ENCODE measurements around the gene TOMM70.

TOMM70 gene

DNA sequence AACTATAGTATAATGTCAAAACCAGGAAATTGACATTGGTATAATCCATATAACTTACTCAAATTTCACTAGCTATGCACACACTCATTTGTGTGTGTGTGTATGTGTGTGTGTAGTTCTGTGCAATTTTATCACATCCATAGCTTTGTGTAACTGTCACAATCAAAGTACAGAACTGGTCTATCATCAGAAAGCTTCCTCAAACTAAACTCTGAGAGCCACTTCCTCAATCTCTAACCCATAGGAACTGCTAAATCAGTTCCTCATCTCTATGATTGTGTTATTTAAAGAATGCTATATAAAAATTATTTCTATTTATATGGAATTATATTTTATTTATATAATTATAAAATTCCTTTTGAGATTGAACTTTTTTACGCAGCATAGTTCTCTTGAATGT, 18.5 kb upstream of the TOMM70 start (continued):
- TF ChIP-seq, protein P1, sequence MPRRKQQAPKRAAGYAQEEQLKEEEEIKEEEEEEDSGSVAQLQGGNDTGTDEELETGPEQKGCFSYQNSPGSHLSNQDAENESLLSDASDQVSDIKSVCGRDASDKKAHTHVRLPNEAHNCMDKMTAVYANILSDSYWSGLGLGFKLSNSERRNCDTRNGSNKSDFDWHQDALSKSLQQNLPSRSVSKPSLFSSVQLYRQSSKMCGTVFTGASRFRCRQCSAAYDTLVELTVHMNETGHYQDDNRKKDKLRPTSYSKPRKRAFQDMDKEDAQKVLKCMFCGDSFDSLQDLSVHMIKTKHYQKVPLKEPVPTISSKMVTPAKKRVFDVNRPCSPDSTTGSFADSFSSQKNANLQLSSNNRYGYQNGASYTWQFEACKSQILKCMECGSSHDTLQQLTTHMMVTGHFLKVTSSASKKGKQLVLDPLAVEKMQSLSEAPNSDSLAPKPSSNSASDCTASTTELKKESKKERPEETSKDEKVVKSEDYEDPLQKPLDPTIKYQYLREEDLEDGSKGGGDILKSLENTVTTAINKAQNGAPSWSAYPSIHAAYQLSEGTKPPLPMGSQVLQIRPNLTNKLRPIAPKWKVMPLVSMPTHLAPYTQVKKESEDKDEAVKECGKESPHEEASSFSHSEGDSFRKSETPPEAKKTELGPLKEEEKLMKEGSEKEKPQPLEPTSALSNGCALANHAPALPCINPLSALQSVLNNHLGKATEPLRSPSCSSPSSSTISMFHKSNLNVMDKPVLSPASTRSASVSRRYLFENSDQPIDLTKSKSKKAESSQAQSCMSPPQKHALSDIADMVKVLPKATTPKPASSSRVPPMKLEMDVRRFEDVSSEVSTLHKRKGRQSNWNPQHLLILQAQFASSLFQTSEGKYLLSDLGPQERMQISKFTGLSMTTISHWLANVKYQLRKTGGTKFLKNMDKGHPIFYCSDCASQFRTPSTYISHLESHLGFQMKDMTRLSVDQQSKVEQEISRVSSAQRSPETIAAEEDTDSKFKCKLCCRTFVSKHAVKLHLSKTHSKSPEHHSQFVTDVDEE (CRISPR knock-in tag; IDR thresholded peaks at IDR 0.05): no peak
- no peak for TF ChIP-seq SNAI2 (CRISPR knock-in tag; IDR thresholded peaks at IDR 0.05)
- no peak for TF ChIP-seq CSRNP3 (CRISPR knock-in tag; IDR thresholded peaks at IDR 0.05)
- TF ChIP-seq GLIS3 (CRISPR knock-in tag; IDR thresholded peaks at IDR 0.05): no peak
- no peak for TF ChIP-seq CSDC2 (CRISPR knock-in tag; IDR thresholded peaks at IDR 0.05)
- no peak for TF ChIP-seq ZC3H10 (CRISPR knock-in tag; IDR thresholded peaks at IDR 0.05)
- no peak for TF ChIP-seq ZNF8 (CRISPR knock-in tag; IDR thresholded peaks at IDR 0.05)
- no peak for TF ChIP-seq ISL1 (CRISPR knock-in tag; IDR thresholded peaks at IDR 0.05)
- no peak for TF ChIP-seq ESRRG (CRISPR knock-in tag; IDR thresholded peaks at IDR 0.05)
- TF ChIP-seq, protein P2, sequence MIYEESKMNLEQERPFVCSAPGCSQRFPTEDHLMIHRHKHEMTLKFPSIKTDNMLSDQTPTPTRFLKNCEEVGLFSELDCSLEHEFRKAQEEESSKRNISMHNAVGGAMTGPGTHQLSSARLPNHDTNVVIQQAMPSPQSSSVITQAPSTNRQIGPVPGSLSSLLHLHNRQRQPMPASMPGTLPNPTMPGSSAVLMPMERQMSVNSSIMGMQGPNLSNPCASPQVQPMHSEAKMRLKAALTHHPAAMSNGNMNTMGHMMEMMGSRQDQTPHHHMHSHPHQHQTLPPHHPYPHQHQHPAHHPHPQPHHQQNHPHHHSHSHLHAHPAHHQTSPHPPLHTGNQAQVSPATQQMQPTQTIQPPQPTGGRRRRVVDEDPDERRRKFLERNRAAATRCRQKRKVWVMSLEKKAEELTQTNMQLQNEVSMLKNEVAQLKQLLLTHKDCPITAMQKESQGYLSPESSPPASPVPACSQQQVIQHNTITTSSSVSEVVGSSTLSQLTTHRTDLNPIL (CRISPR knock-in tag; IDR thresholded peaks at IDR 0.05; ENCODE audit: low read depth): no peak

DNA sequence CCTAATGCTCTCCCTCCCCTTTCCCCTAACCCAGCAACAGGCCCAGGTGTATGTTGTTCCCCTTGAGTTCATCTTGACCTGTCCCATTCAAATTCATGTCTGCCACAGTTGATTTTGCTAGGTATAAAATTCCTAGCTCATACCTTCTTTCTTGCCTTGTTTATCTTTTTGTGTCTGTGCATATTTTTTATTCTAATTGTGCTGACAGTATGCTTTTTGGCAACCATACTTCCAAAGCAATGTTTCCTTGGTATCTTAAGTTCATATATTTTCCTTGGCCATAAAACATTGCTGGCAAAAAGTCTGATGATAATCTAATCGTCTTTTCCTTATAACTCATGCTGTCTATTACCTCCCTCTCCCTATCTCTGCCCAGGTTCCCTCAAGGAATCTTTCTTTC, 16.0 kb upstream of the TOMM70 start:
- TF ChIP-seq ZNF70 (CRISPR knock-in tag; IDR thresholded peaks at IDR 0.05) (no peak), ZNF565 (CRISPR knock-in tag; conservative IDR thresholded peaks at IDR 0.05; ENCODE audit: low read depth) (no peak), TCF4 (CRISPR knock-in tag; IDR thresholded peaks at IDR 0.05; ENCODE audit: borderline replicate concordance) (no peak), ARNTL (CRISPR knock-in tag; IDR thresholded peaks at IDR 0.05; ENCODE audit: borderline replicate concordance, low read depth) (no peak), ZNF8 (CRISPR knock-in tag; IDR thresholded peaks at IDR 0.05) (no peak)
- ATAC-seq: no peak

DNA sequence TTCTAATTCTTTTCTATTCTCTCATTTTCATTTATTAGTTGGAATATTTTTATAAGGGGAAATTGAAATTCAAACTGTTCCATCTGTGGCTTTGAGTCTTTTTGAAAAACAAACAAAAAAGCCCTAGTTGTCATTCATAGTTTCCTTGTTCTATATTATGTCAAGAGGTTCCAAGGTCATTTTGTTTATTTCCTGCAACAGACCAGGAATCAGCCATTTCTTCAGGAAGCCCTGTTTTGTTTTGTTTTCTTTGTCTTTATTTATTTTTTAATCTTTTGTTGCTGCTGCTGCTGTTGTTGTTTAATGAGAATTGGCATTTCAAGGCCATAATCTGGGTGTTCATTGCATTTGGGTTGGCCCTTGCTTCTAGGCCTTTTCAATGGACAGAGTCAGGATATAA, 15.3 kb upstream of the TOMM70 start:
- TF ChIP-seq ZNF70 (CRISPR knock-in tag; IDR thresholded peaks at IDR 0.05): no peak
- no peak for TF ChIP-seq PATZ1 (CRISPR knock-in tag; IDR thresholded peaks at IDR 0.05; ENCODE audit: borderline replicate concordance)
- TF ChIP-seq, protein P1 (CRISPR knock-in tag; IDR thresholded peaks at IDR 0.05): no peak
- TF ChIP-seq GLIS3 (CRISPR knock-in tag; IDR thresholded peaks at IDR 0.05): no peak
- TF ChIP-seq TOX (CRISPR knock-in tag; IDR thresholded peaks at IDR 0.05; ENCODE audit: borderline replicate concordance): no peak
- no peak for TF ChIP-seq SNAI2 (CRISPR knock-in tag; IDR thresholded peaks at IDR 0.05)
- TF ChIP-seq ZC3H10 (CRISPR knock-in tag; IDR thresholded peaks at IDR 0.05): no peak
- no peak for TF ChIP-seq ZNF565 (CRISPR knock-in tag; conservative IDR thresholded peaks at IDR 0.05; ENCODE audit: low read depth)
- no peak for TF ChIP-seq RARB (CRISPR knock-in tag; IDR thresholded peaks at IDR 0.05)
- no peak for ATAC-seq

GRCh38 chr3:100413613-100414012, 12.7 kb upstream of the TOMM70 start:
- ATAC-seq: no peak
- no peak for TF ChIP-seq SNAI2 (CRISPR knock-in tag; IDR thresholded peaks at IDR 0.05)
- no peak for TF ChIP-seq PPARA (CRISPR knock-in tag; IDR thresholded peaks at IDR 0.05; ENCODE audit: borderline replicate concordance)
- TF ChIP-seq BACH2 (CRISPR knock-in tag; IDR thresholded peaks at IDR 0.05; ENCODE audit: borderline replicate concordance): no peak
- TF ChIP-seq ZC3H10 (CRISPR knock-in tag; IDR thresholded peaks at IDR 0.05): no peak
- TF ChIP-seq CSDC2 (CRISPR knock-in tag; IDR thresholded peaks at IDR 0.05): no peak
- TF ChIP-seq RARB (CRISPR knock-in tag; IDR thresholded peaks at IDR 0.05): no peak
- TF ChIP-seq CSRNP3 (CRISPR knock-in tag; IDR thresholded peaks at IDR 0.05): no peak
- no peak for TF ChIP-seq OSR1 (CRISPR knock-in tag; IDR thresholded peaks at IDR 0.05)
- no peak for TF ChIP-seq ZFP3 (CRISPR knock-in tag; IDR thresholded peaks at IDR 0.05)
- no peak for TF ChIP-seq ZNF8 (CRISPR knock-in tag; IDR thresholded peaks at IDR 0.05)
- no peak for TF ChIP-seq POU6F1 (CRISPR knock-in tag; IDR thresholded peaks at IDR 0.05; ENCODE audit: borderline replicate concordance, low read depth)

All from SK-N-SH treated with all-trans-retinoic acid at 6 μM for 48 hours (cell line).